DMS114 treated with DMSO at 0.1 percent for 48 hours (cell line): ENCODE results near the gene CDPF1.

Source experiments
- DNase-seq: peaks from one replicate; lab custom pipeline; 2025; ENCODE audit not compliant: unreplicated experiment; lab: John Stamatoyannopoulos, UW

Gene CDPF1

GRCh38 chr22:46259374-46259773 is 9.3 kb upstream of the CDPF1 start:
- no peak for DNase-seq

- DNase-seq: no peak
Measured at GRCh38 chr22:46256358-46256958, 6.4 kb upstream of the CDPF1 start.

- DNase-seq: no peak
Measured at GRCh38 chr22:46251816-46252380, 1.8 kb upstream of the CDPF1 start.

- no peak for DNase-seq
Measured at GRCh38 chr22:46251266-46251665, 1.2 kb upstream of the CDPF1 start.

- no peak for DNase-seq
Measured at GRCh38 chr22:46250783-46251125, 661 bp upstream of the CDPF1 start.

GRCh38 chr22:46247443-46247975 is 2.6 kb downstream of the CDPF1 start:
- DNase-seq: no peak

GRCh38 chr22:46246178-46246577 is 3.9 kb downstream of the CDPF1 start:
- DNase-seq: no peak

GRCh38 chr22:46245511-46245910 is 4.6 kb downstream of the CDPF1 start:
- no peak for DNase-seq

GRCh38 chr22:46244771-46245170 is 5.3 kb downstream of the CDPF1 start:
- no peak for DNase-seq

GRCh38 chr22:46242076-46242475 is 8.0 kb downstream of the CDPF1 start:
- no peak for DNase-seq

- DNase-seq: no peak
Measured at GRCh38 chr22:46241396-46242007, 8.6 kb downstream of the CDPF1 start.

GRCh38 chr22:46240907-46241306 is 9.2 kb downstream of the CDPF1 start:
- no peak for DNase-seq

GRCh38 chr22:46240506-46240905 is 9.6 kb downstream of the CDPF1 start:
- no peak for DNase-seq

GRCh38 chr22:46240073-46240472 is 10.0 kb downstream of the CDPF1 start:
- no peak for DNase-seq

- no peak for DNase-seq
Measured at GRCh38 chr22:46239261-46240048, 10.6 kb downstream of the CDPF1 start.

GRCh38 chr22:46238541-46238940 is 11.6 kb downstream of the CDPF1 start:
- DNase-seq: no peak

GRCh38 chr22:46237453-46238124 is 12.5 kb downstream of the CDPF1 start:
- DNase-seq: no peak

- no peak for DNase-seq
Measured at GRCh38 chr22:46234969-46235368, 15.1 kb downstream of the CDPF1 start.

GRCh38 chr22:46233231-46233630 is 16.9 kb downstream of the CDPF1 start:
- DNase-seq: no peak

GRCh38 chr22:46230262-46230901 is 19.7 kb downstream of the CDPF1 start:
- no peak for DNase-seq

- DNase-seq: no peak
Measured at GRCh38 chr22:46229701-46230100, 20.4 kb downstream of the CDPF1 start.
